GM12892 (cell line): ENCODE data around the gene SLC35A2.
"Not testable (repeated sequence)": the region's sequence is repeated elsewhere in the genome, so short reads cannot be mapped to it uniquely, and the experiment has no call there.

ENCODE experiments used
- DNase-seq: peaks from one replicate; pipeline ENCODE4 v3.0.0; 2011; ENCODE audit not compliant: insufficient read length
- FAIRE-seq: peaks from 2 replicates; lab custom pipeline; 2011; peaks lifted over from hg19 to GRCh38; lab: Jason Lieb, UNC
- POLR2A ChIP-seq: IDR thresholded peaks from 2 replicates; pipeline ENCODE4 v1.6.1; 2011; ENCODE audit warnings: low read depth, low read length, control low read depth
- POLR2AphosphoS5 ChIP-seq: IDR thresholded peaks from 2 replicates; pipeline ENCODE4 v1.6.1; 2011; ENCODE audit warnings: low read depth, low read length, control low read depth
- TAF1 ChIP-seq: IDR thresholded peaks from 2 replicates; pipeline ENCODE4 v1.6.1; 2011; ENCODE audit warnings: low read depth, mild to moderate bottlenecking, control low read depth, low read length, borderline replicate concordance

SLC35A2 gene

GRCh38 chrX:48894891-48895290, 16.6 kb downstream of the SLC35A2 start:
- FAIRE-seq (no peak), DNase-seq (no peak)
- TF ChIP-seq TAF1 (no peak), POLR2A (no peak), POLR2AphosphoS5 (no peak)

GRCh38 chrX:48893556-48894348, 17.7 kb downstream of the SLC35A2 start:
- DNase-seq (no peak), FAIRE-seq (no peak)
- TF ChIP-seq POLR2A (no peak), POLR2AphosphoS5 (no peak), TAF1 (no peak)

GRCh38 chrX:48892896-48893295, 18.6 kb downstream of the SLC35A2 start:
- no peak for TF ChIP-seq TAF1
- no peak for TF ChIP-seq POLR2A
- TF ChIP-seq POLR2AphosphoS5 = no peak
- FAIRE-seq (no peak), DNase-seq (no peak)

- DNase-seq (peak; percentile 60), FAIRE-seq (peak; percentile 50)
- no peak; the same call in 1 of the 2 replicates for TF ChIP-seq POLR2A
Measured at GRCh38 chrX:48891402-48892288, 19.8 kb downstream of the SLC35A2 start.

GRCh38 chrX:48890934-48891401, 20.5 kb downstream of the SLC35A2 start:
- FAIRE-seq (no peak), DNase-seq (no peak)
- TF ChIP-seq POLR2A = no peak
- TF ChIP-seq TAF1 = no peak
- no peak for TF ChIP-seq POLR2AphosphoS5

- FAIRE-seq = peak; percentile 68
- TF ChIP-seq POLR2A = no peak
- no peak for TF ChIP-seq POLR2AphosphoS5
- no peak for TF ChIP-seq TAF1
- no peak for DNase-seq
Measured at GRCh38 chrX:48890296-48890925, 21.0 kb downstream of the SLC35A2 start.

GRCh38 chrX:48886586-48886985, 24.9 kb downstream of the SLC35A2 start:
- FAIRE-seq, DNase-seq: not testable (repeated sequence)

- DNase-seq (no peak), FAIRE-seq (no peak)
- TF ChIP-seq POLR2A = no peak
- no peak for TF ChIP-seq POLR2AphosphoS5
- TF ChIP-seq TAF1 = no peak
Measured at GRCh38 chrX:48883729-48884128, 27.7 kb downstream of the SLC35A2 start.

- not testable (repeated sequence) for DNase-seq, FAIRE-seq
Measured at GRCh38 chrX:48876944-48877343, 34.5 kb downstream of the SLC35A2 start.

- not testable (repeated sequence) for DNase-seq, FAIRE-seq
Measured at GRCh38 chrX:48872017-48872416, 39.4 kb downstream of the SLC35A2 start.

GRCh38 chrX:48864210-48864609, 47.2 kb downstream of the SLC35A2 start:
- DNase-seq = no peak
- no peak for TF ChIP-seq POLR2A
- FAIRE-seq = no peak

- no peak for FAIRE-seq
- TF ChIP-seq POLR2AphosphoS5 (no peak), TAF1 (no peak), POLR2A (no peak)
- no peak for DNase-seq
Measured at GRCh38 chrX:48854898-48855297, 56.5 kb downstream of the SLC35A2 start.

GRCh38 chrX:48854121-48854804, 57.2 kb downstream of the SLC35A2 start:
- FAIRE-seq, DNase-seq: not testable (repeated sequence)

- DNase-seq, FAIRE-seq: not testable (repeated sequence)
Measured at GRCh38 chrX:48853494-48853893, 58.0 kb downstream of the SLC35A2 start.
